D341Med (cell line): ENCODE measurements around the gene RASSF4.

ENCODE experiments used
- DNase-seq: peaks from one replicate; pipeline ENCODE4 v3.0.0; 2012; ENCODE audit warnings: low spot score

The RASSF4 gene

GRCh38 chr10:44976352-44977198, 17.0 kb downstream of the RASSF4 start:
- DNase-seq = no peak

GRCh38 chr10:44977287-44978212, 17.9 kb downstream of the RASSF4 start:
- DNase-seq = no peak

- no peak for DNase-seq
Observed at GRCh38 chr10:44978213-44978569, 18.6 kb downstream of the RASSF4 start.

GRCh38 chr10:44978570-44979280, 19.1 kb downstream of the RASSF4 start, which contains the start of gene DEPP1:
DEPP1 (minus strand) TSS chr10:44978809; CDS start chr10:44978030, 779 bp downstream.
- DNase-seq = peak; percentile 92

- no peak for DNase-seq
Observed at GRCh38 chr10:44979281-44980191, 19.9 kb downstream of the RASSF4 start.

- DNase-seq = no peak
Observed at GRCh38 chr10:44980309-44981171, 20.9 kb downstream of the RASSF4 start.

GRCh38 chr10:44981172-44982113, 21.8 kb downstream of the RASSF4 start:
- no peak for DNase-seq

- no peak for DNase-seq
Observed at GRCh38 chr10:44982114-44982460, 22.5 kb downstream of the RASSF4 start.

GRCh38 chr10:44982496-44982895, 22.9 kb downstream of the RASSF4 start:
- DNase-seq = no peak

GRCh38 chr10:44983066-44983894, 23.7 kb downstream of the RASSF4 start:
- no peak for DNase-seq

- DNase-seq = no peak
Observed at GRCh38 chr10:44983895-44984278, 24.3 kb downstream of the RASSF4 start.

GRCh38 chr10:44984671-44985101, 25.1 kb downstream of the RASSF4 start:
- no peak for DNase-seq

GRCh38 chr10:44985175-44985681, 25.6 kb downstream of the RASSF4 start:
- no peak for DNase-seq

- no peak for DNase-seq
Observed at GRCh38 chr10:44986179-44986578, 26.6 kb downstream of the RASSF4 start.

GRCh38 chr10:44986670-44987069, 27.1 kb downstream of the RASSF4 start:
- no peak for DNase-seq

GRCh38 chr10:44988957-44989585, 29.5 kb downstream of the RASSF4 start:
- no peak for DNase-seq

- no peak for DNase-seq
Observed at GRCh38 chr10:44989597-44990301, 30.1 kb downstream of the RASSF4 start.
